Keratinocyte (primary cell): ENCODE data around the gene LST1. TPM values are rescaled to one million over a fixed set of nuclear protein-coding genes. Genes with fewer than 3 reads are reported as not detected.

Source experiments
- DNase-seq: peaks from one replicate; pipeline ENCODE4 v3.0.0-alpha.2; 2011; ENCODE audit warnings: low read depth, missing footprints, low spot score
- FAIRE-seq: peaks from 2 replicates; lab custom pipeline; 2011; peaks lifted over from hg19 to GRCh38; lab: Jason Lieb, UNC
- H2AFZ ChIP-seq: 2 replicates; pipeline ENCODE4 v1.6.0; 2012; ENCODE audit warnings: low read length, control low read depth, inconsistent platforms; ENCODE audit not compliant: control insufficient read depth
- H3K27ac ChIP-seq: 2 replicates; pipeline ENCODE4 v1.5.1; 2011; ENCODE audit warnings: low read length; ENCODE audit not compliant: control insufficient read depth, insufficient read depth
- H3K27me3 ChIP-seq: 3 replicates; pipeline ENCODE4 v1.6.0; 2011; ENCODE audit warnings: low read length; ENCODE audit not compliant: control insufficient read depth, insufficient read depth; ENCODE audit errors: extremely low read depth
- H3K36me3 ChIP-seq, 2 experiments: 2 replicates in 1 of 2; 3 replicates in 1 of 2; pipeline ENCODE4 v1.5.1; 2011; ENCODE audit warnings: low read length in 2 of 2, mild to moderate bottlenecking in 1 of 2; ENCODE audit not compliant: control insufficient read depth in 2 of 2, insufficient read depth in 2 of 2; ENCODE audit errors: extremely low read depth in 1 of 2
- H3K4me1 ChIP-seq: 3 replicates; pipeline ENCODE4 v1.5.1; 2011; ENCODE audit warnings: low read length; ENCODE audit not compliant: control insufficient read depth, insufficient read depth; ENCODE audit errors: extremely low read depth
- H3K4me2 ChIP-seq: 3 replicates; pipeline ENCODE4 v1.6.0; 2011; ENCODE audit warnings: low read depth, low read length; ENCODE audit not compliant: control insufficient read depth, insufficient read depth; ENCODE audit errors: extremely low read depth
- H3K4me3 ChIP-seq, 3 experiments: fragments of 200-600 bp in 1 of 3; sonication (generic) in 1 of 3; 2 replicates in 2 of 3; 3 replicates in 1 of 3; pipeline ENCODE4 v1.5.1; 2011 to 2016; ENCODE audit warnings: low read length in 3 of 3, mild to moderate bottlenecking in 3 of 3, control low read depth in 2 of 3, inconsistent platforms in 1 of 3, low read depth in 1 of 3, mixed read lengths in 1 of 3, mixed run types in 1 of 3, moderate library complexity in 1 of 3; ENCODE audit not compliant: control insufficient read depth in 2 of 3, insufficient read depth in 2 of 3; ENCODE audit errors: extremely low read depth in 1 of 3
- H3K79me2 ChIP-seq: 2 replicates; pipeline ENCODE4 v1.6.0; 2012; ENCODE audit warnings: low read length; ENCODE audit not compliant: control insufficient read depth, insufficient read depth
- H3K9ac ChIP-seq: 3 replicates; pipeline ENCODE4 v1.6.0; 2011; ENCODE audit warnings: low read length; ENCODE audit not compliant: control insufficient read depth, insufficient read depth; ENCODE audit errors: extremely low read depth
- H3K9me1 ChIP-seq: 3 replicates; pipeline ENCODE4 v1.6.0; 2011; ENCODE audit warnings: low read length; ENCODE audit not compliant: control insufficient read depth, insufficient read depth; ENCODE audit errors: extremely low read depth
- H3K9me3 ChIP-seq: 2 replicates; pipeline ENCODE4 v1.5.1; 2012; ENCODE audit warnings: low read depth, low read length; ENCODE audit not compliant: control insufficient read depth
- H4K20me1 ChIP-seq: 3 replicates; pipeline ENCODE4 v1.6.0; 2011; ENCODE audit warnings: low read length; ENCODE audit not compliant: control insufficient read depth, insufficient read depth; ENCODE audit errors: extremely low read depth
- CTCF ChIP-seq, 3 experiments: IDR thresholded peaks in 1 of 3; conservative IDR thresholded peaks in 1 of 3; optimal IDR thresholded peaks in 1 of 3; 2 replicates in 2 of 3; 3 replicates in 1 of 3; pipeline versions ENCODE3 to v1.5.1; 2011; ENCODE audit warnings: low read length in 3 of 3, mild to moderate bottlenecking in 3 of 3, moderate library complexity in 2 of 3, control low read depth in 1 of 3, inconsistent platforms in 1 of 3; ENCODE audit not compliant: insufficient read depth in 2 of 3; ENCODE audit errors: extremely low read depth in 1 of 3
- EZH2 ChIP-seq: IDR thresholded peaks from one replicate; pipeline ENCODE4 v1.6.1; 2012; ENCODE audit warnings: inconsistent platforms, mild to moderate bottlenecking, low read length, moderate library complexity
- dilution Hi-C: fragments of 300-500 bp; cut with MboI; formaldehyde crosslinking; loops from one replicate; pipeline ENCODE4 v1.7.0; 2020; ENCODE audit warnings: low sequenced_read_pairs; ENCODE audit not compliant: extremely low pct_ligation_motif_present
- polyA plus RNA-seq, 5 experiments: library from polyadenylated mRNA; depleted of rRNA in 3 of 5; stranded (reverse) in 3 of 5; stranded (forward) in 1 of 5; unstranded in 1 of 5; fragments of >200 nt; gene quantifications; 1 replicate in 1 of 5; 2 replicates in 3 of 5; 3 replicates in 1 of 5; pipeline versions ENCODE4 v1.2.1 to v1.2.3, GENCODE V29; 2011 to 2012; ENCODE audit warnings: missing spikeins in 2 of 5, low read depth in 1 of 5, low replicate concordance in 1 of 5

Gene LST1
- polyA plus RNA-seq, 1 donor (not counting 4 experiments of a cell fraction or from before 2014, with no cell fraction given) = not detected

- H3K4me3 ChIP-seq = no peak overlapping the region
- DNase-seq (no peak), FAIRE-seq (no peak)
- H3K9me1 ChIP-seq = no peaks in the 10 kb centered on the region
- no peak overlapping the region for H2AFZ ChIP-seq
- no peaks in the 10 kb centered on the region for H3K27me3 ChIP-seq
- H3K9ac ChIP-seq = no peak overlapping the region
- H3K27ac ChIP-seq = no peak overlapping the region
- TF ChIP-seq CTCF (optimal IDR thresholded peaks at IDR 0.05 in 1 of 3, IDR thresholded peaks at IDR 0.05 in 1 of 3, conservative IDR thresholded peaks at IDR 0.05 in 1 of 3; ENCODE audit: extremely low read depth in 1 of 3, insufficient read depth in 2 of 3, low read length in 3 of 3) (no peak), EZH2 (no peak)
- no peaks in the 10 kb centered on the region for H3K9me3 ChIP-seq
- no peak overlapping the region for H3K4me2 ChIP-seq
- dilution Hi-C loops = no loop called here
- no peaks in the 10 kb centered on the region for H3K79me2 ChIP-seq
- no peaks in the 10 kb centered on the region for H3K36me3 ChIP-seq
- no peaks in the 10 kb centered on the region for H4K20me1 ChIP-seq
- no peaks in the 10 kb centered on the region for H3K4me1 ChIP-seq
These were observed 18.3 kb upstream of the LST1 start for GRCh38 chr6:31567531-31568370.

- DNase-seq = no peak
- H3K4me3 ChIP-seq = no peak overlapping the region
- no peak for FAIRE-seq
- H3K4me1 ChIP-seq = no peaks in the 10 kb centered on the region
- no peak overlapping the region for H2AFZ ChIP-seq
- no peaks in the 10 kb centered on the region for H3K36me3 ChIP-seq
- TF ChIP-seq EZH2 (no peak), CTCF (optimal IDR thresholded peaks at IDR 0.05 in 1 of 3, IDR thresholded peaks at IDR 0.05 in 1 of 3, conservative IDR thresholded peaks at IDR 0.05 in 1 of 3; ENCODE audit: extremely low read depth in 1 of 3, insufficient read depth in 2 of 3, low read length in 3 of 3) (no peak)
- H3K4me2 ChIP-seq = no peak overlapping the region
- dilution Hi-C loops = no loop called here
- no peaks in the 10 kb centered on the region for H4K20me1 ChIP-seq
- no peaks in the 10 kb centered on the region for H3K27me3 ChIP-seq
- H3K79me2 ChIP-seq = no peaks in the 10 kb centered on the region
- H3K9me1 ChIP-seq = no peaks in the 10 kb centered on the region
- no peak overlapping the region for H3K27ac ChIP-seq
- H3K9ac ChIP-seq = no peak overlapping the region
- H3K9me3 ChIP-seq = no peaks in the 10 kb centered on the region
These were observed 17.5 kb upstream of the LST1 start for GRCh38 chr6:31568537-31568961.
